Omental fat pad (tissue), 4 donors: ENCODE measurements around the gene CENPP. TPM values are rescaled to one million over a fixed set of nuclear protein-coding genes. Genes with fewer than 3 reads are reported as not detected.

Source experiments
- ATAC-seq: fragments of 150-250 bp; one replicate; pipeline ENCODE4 v1.9.1; 2016; ENCODE audit warnings: mild to moderate bottlenecking, moderate library complexity; ENCODE audit not compliant: low FRiP score
- DNase-seq: peaks from one replicate; pipeline ENCODE4 v3.0.0-alpha.2; 2019; ENCODE audit warnings: low spot score
- total RNA-seq, 4 donors: library from RNA; depleted of rRNA; stranded (reverse); fragments of >200 nt; gene quantifications; one replicate each; pipeline ENCODE4 v1.1.0, GENCODE V29; 2016
- TF ChIP-seq, protein P1 (sequence below), 3 donors: fragments of 450-650 bp; IDR thresholded peaks; one replicate each; pipeline ENCODE4 v1.5.1; 2016 to 2017; ENCODE audit warnings: antibody characterized with exemption in 3 of 3, mild to moderate bottlenecking in 3 of 3, moderate library complexity in 2 of 3

The CENPP gene
- total RNA-seq, 4 donors from 2014 or later = 1.2 to 7.0 (median 5.6) TPM

DNA sequence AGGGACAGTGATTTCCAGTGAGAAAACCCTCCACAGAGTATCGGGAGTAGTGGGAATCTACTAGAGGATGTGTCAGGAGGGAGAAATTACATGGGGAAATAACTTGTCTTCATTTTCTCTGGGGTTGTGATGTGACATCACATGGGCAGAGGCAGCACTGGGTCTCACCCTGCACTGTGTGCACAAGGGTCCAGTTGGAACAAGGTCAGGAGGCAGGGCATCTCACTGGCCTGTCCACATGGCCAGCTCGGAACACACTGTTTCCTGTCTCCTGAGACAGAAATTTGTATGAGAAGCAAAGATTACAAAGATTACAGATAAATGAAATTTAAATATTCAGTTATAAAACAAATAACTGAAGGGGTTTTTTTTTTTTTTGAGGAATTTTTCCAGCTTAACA is 272.6 kb downstream of the CENPP start:
- TF ChIP-seq, protein P1, sequence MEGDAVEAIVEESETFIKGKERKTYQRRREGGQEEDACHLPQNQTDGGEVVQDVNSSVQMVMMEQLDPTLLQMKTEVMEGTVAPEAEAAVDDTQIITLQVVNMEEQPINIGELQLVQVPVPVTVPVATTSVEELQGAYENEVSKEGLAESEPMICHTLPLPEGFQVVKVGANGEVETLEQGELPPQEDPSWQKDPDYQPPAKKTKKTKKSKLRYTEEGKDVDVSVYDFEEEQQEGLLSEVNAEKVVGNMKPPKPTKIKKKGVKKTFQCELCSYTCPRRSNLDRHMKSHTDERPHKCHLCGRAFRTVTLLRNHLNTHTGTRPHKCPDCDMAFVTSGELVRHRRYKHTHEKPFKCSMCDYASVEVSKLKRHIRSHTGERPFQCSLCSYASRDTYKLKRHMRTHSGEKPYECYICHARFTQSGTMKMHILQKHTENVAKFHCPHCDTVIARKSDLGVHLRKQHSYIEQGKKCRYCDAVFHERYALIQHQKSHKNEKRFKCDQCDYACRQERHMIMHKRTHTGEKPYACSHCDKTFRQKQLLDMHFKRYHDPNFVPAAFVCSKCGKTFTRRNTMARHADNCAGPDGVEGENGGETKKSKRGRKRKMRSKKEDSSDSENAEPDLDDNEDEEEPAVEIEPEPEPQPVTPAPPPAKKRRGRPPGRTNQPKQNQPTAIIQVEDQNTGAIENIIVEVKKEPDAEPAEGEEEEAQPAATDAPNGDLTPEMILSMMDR (IDR thresholded peaks at IDR 0.05) = no peak
- DNase-seq = no peak
- no peak for ATAC-seq

DNA sequence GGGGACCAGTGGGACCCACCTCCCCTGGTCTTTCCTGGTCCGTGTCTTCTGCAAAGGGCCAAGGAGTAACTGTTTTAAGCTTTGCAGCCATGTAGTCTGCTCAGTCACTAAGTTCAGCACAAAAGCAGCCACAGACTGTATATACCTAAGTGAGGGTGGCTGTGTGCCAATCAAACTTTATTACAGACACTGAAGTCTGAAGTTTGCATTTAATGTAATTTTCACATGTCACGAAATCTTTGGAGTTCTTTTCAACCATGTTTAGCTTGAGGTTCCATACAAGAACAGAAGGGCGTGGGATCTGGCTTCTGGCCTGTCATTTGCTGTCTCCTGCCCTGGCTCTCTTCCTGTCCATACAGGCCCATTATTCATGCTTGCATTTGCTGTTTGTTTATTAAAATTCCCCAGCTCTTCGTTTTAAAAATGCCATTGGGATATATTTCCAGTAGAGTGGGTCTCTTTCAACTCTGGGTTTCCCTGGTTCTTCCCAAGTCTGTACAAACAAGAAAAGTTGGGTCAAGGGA is 274.2 kb downstream of the CENPP start:
- DNase-seq = no peak

DNA sequence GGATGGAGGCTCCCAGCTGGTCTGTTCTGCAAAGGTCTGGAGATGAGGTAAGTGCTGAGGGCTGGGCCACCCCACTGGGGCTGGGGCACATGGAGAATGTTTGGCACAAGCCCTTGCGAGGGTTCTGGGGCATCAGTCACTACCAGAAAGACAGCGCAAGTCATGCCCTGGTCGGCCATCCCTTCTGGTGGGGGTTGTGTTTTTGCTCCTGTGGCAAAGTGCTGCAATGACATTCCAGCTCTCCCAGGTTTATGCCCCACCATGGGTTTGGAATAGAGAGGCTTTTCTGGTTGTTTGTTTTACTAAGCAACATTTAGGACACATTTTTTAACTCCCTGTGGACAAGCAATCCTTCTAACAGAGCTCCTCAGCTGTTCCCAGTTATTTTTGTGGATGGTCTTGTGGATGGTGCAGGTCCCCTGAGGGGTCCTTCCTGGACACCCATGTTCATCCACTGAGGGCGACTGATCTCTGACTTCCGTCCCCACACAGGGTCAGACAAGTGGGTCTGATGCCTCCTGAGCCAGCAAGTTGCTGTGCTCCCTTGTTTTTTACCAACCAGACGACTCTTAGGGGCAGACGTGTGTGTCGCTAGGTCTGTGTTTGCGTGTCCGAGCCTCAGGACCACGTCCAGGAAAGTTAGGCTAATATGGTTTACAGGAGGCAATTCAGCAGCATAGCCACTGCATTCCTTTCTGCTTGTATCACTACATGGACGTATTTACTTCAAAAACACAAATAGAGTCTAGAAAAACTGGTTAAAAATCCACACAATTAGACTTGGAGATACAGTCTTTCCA is 274.9 kb downstream of the CENPP start:
- DNase-seq (no peak), ATAC-seq (peak; percentile 46)
- TF ChIP-seq, protein P1 (IDR thresholded peaks at IDR 0.05) = no peak

More for the DNA sequence above, 274.2 kb downstream of the CENPP start:
- no peak for ATAC-seq
- TF ChIP-seq, protein P1 (IDR thresholded peaks at IDR 0.05) = no peak

DNA sequence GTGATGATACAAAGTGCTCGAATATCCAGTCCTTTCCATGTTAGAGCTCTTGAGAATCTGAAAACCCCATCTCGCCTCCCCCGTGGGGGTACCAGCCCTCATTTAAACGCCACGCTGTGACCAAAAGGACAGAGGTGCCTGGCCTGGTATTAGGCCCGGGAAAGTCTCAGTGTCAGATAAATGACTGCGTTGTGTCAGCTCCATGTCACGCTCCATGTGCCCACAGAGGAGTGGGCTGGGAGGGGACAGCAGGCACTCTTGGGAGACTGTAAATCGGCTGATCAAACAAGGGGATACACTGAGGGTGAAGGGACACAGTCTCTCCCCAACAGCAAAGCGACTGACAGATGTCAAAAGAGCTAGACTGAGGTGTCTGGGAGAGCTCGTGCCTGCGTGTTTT is 275.7 kb downstream of the CENPP start:
- TF ChIP-seq, protein P1 (IDR thresholded peaks at IDR 0.05) = no peak
- DNase-seq (no peak), ATAC-seq (no peak)

DNA sequence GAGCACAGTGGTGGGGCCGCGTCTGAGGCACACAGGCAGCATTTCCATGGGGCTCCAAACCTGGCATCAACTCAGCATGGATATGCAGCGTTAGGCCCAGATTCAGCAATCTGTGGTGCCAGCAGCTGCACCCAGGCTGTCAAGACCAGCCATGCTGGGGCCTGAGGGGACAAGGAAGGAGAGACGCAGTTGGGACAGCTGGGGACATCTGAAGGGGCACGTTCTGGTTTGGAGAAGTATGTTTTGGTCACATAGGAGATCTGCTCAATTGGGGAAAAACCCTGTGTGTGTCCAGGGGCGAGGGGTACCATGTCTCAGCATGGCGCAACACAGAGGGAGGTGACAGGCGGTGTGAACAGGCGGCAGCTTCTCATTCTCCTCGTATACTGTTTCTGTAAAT is 276.7 kb downstream of the CENPP start:
- DNase-seq (no peak), ATAC-seq (no peak)
- TF ChIP-seq, protein P1 (IDR thresholded peaks at IDR 0.05) = no peak

DNA sequence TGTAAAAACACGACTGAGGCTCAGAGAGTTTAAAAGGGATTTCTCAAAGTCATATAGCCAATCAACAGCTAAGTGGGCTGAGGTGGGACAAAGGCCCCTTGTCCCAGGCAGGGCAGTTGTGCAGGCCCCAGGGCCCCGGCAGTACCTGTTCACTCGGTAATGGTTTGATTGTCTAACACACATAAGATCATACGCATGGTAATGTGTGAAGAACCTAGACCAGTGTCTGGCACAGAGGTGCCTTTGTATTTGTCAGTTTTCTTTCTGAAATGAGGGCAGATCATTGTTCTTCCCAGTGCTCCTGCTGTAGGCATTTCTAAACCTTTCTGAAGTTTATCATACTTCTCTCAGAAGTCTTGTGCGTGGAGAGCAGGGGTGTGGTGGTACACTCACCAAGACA is 277.3 kb downstream of the CENPP start:
- DNase-seq (no peak), ATAC-seq (no peak)
- TF ChIP-seq, protein P1 (IDR thresholded peaks at IDR 0.05) = no peak

DNA sequence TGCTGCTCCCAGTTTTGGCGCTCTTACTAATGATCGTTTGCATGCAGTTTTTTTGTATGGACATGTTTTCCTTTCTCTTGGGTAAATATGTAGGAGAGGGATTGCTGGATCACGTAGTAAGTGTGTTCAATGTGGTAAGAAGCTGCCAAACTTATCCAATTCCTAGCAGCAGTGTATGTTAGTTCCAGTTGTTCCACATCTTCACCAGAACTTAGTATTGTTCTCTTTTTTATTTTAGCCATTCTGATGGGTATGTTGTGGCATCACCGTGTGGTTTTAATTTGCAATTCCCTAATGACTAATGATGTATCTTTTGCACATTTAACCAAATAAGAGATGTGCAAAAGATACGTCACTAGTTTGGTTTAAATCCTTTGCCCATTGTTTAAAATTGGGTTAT is 278.2 kb downstream of the CENPP start:
- DNase-seq (no peak), ATAC-seq (no peak)
- TF ChIP-seq, protein P1 (IDR thresholded peaks at IDR 0.05) = no peak
